Upper lobe of left lung (tissue), 4 donors: ENCODE data around the gene DOCK11.
"Not testable (repeated sequence)": the region's sequence is repeated elsewhere in the genome, so short reads cannot be mapped to it uniquely, and the experiment has no call there.

ENCODE experiments used
- POLR2A ChIP-seq, 4 donors: fragments of 450-650 bp; IDR thresholded peaks; one replicate each; pipeline ENCODE4 v1.5.1; 2016 to 2017; ENCODE audit warnings: antibody characterized with exemption in 4 of 4, mild to moderate bottlenecking in 2 of 4
- TF ChIP-seq, protein P1 (sequence below), 6 experiments: fragments of 450-650 bp in 4 of 6; fragments of 200-600 bp in 2 of 6; sonication (generic) in 2 of 6; IDR thresholded peaks; one replicate each; pipeline ENCODE4 v1.5.1; 2016 to 2019; ENCODE audit warnings: antibody characterized with exemption in 6 of 6

- TF ChIP-seq POLR2A (IDR thresholded peaks at IDR 0.05) = not testable (repeated sequence)
- TF ChIP-seq, protein P1, sequence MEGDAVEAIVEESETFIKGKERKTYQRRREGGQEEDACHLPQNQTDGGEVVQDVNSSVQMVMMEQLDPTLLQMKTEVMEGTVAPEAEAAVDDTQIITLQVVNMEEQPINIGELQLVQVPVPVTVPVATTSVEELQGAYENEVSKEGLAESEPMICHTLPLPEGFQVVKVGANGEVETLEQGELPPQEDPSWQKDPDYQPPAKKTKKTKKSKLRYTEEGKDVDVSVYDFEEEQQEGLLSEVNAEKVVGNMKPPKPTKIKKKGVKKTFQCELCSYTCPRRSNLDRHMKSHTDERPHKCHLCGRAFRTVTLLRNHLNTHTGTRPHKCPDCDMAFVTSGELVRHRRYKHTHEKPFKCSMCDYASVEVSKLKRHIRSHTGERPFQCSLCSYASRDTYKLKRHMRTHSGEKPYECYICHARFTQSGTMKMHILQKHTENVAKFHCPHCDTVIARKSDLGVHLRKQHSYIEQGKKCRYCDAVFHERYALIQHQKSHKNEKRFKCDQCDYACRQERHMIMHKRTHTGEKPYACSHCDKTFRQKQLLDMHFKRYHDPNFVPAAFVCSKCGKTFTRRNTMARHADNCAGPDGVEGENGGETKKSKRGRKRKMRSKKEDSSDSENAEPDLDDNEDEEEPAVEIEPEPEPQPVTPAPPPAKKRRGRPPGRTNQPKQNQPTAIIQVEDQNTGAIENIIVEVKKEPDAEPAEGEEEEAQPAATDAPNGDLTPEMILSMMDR (IDR thresholded peaks at IDR 0.05) = not testable (repeated sequence)
Measured at GRCh38 chrX:118715917-118716316, 220.3 kb downstream of the DOCK11 start.
